NT2/D1 (cell line): ENCODE results near the gene C1orf159.
A peak's percentile ranks its signal among the peaks of the same experiment; 100 is the strongest.

Source experiments
- DNase-seq: peaks from one replicate; pipeline ENCODE4 v3.0.0-alpha.2; 2011; ENCODE audit warnings: low read depth, low spot score
- H3K27me3 ChIP-seq: 2 replicates; pipeline ENCODE4 v1.6.0; 2011; ENCODE audit warnings: mild to moderate bottlenecking; ENCODE audit not compliant: insufficient read length, insufficient read depth
- H3K36me3 ChIP-seq: 2 replicates; pipeline ENCODE4 v1.6.1; 2011; ENCODE audit warnings: mild to moderate bottlenecking, low read length, mixed read lengths; ENCODE audit not compliant: insufficient read depth, insufficient read length
- H3K4me1 ChIP-seq: 2 replicates; pipeline ENCODE4 v1.5.1; 2011; ENCODE audit not compliant: insufficient read depth, insufficient read length
- H3K4me3 ChIP-seq: 2 replicates; pipeline ENCODE4 v1.5.1; 2011; ENCODE audit warnings: low read depth; ENCODE audit not compliant: insufficient read length
- H3K9ac ChIP-seq: 2 replicates; pipeline ENCODE4 v1.6.0; 2011; ENCODE audit warnings: low read depth; ENCODE audit not compliant: insufficient read length
- H3K9me3 ChIP-seq: 2 replicates; pipeline ENCODE4 v1.5.1; 2011; ENCODE audit warnings: mild to moderate bottlenecking, low read length; ENCODE audit not compliant: insufficient read depth
- SUZ12 ChIP-seq: IDR thresholded peaks from 2 replicates; pipeline ENCODE4 v1.6.1; 2011; ENCODE audit not compliant: insufficient read length, insufficient read depth; ENCODE audit errors: extremely low read depth
- YY1 ChIP-seq: IDR thresholded peaks from 2 replicates; pipeline ENCODE4 v1.6.1; 2011; ENCODE audit not compliant: insufficient read length, insufficient read depth
- ZNF274 ChIP-seq: IDR thresholded peaks from 2 replicates; pipeline ENCODE4 v1.6.1; 2011; ENCODE audit warnings: mild to moderate bottlenecking, low read depth, low read length

Gene C1orf159

DNA sequence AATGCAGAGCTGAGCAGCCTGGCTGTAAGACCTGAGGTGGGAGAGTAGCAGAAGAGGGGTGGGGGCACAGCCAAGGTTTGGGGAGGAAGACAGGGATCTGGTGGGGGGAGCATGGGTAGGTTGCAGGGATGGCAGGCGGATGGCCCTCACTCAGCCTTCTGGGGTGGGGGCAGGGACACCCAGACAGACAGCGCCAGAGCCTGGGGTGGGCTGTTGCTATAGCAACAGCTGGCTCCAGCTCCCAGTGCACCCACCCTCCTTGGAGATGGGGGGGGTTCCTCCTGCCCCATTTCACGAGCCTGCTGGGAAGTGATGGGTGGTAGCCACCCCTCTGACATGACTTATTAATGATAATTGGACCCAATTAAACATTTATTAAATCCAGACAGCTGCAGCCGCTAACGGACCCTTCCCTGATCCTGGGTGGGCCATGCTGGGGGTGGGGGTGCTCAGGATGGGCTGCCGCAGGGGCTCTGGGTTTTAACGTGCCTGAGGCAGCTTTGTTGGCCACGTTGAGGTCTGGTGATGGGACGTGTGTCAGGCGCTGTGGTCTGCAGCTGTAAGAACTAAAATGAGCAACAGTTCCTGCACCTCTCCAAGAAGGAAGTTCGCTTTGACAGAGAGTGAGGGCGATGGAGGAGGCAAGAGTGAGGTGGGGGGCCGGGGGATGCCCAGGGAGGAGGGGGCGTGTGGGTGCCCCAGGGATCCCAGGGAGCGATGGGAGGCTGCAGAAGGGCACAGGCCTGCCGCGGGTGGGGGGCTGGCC is 76.6 kb downstream of the C1orf159 start:
- Histone ChIP-seq H3K4me3 (no peak overlapping the region), H3K27me3 (no peaks in the 10 kb centered on the region), H3K9me3 (no peaks in the 10 kb centered on the region), H3K9ac (no peak overlapping the region), H3K4me1 (peaks cover 16% of the 10 kb centered on the region), H3K36me3 (peaks cover 73% of the 10 kb centered on the region)
- DNase-seq, result no peak
- TF ChIP-seq ZNF274, result no peak
- TF ChIP-seq SUZ12, result no peak
- no peak for TF ChIP-seq YY1

GRCh38 chr1:1038694-1039093 is 77.2 kb downstream of the C1orf159 start:
- no peaks in the 10 kb centered on the region for H3K27me3 ChIP-seq
- DNase-seq, result no peak

GRCh38 chr1:1037366-1038327 is 78.2 kb downstream of the C1orf159 start:
- Histone ChIP-seq H3K4me3 (no peak overlapping the region), H3K9ac (peak overlapping the region; percentile 42), H3K4me1 (peaks cover 17% of the 10 kb centered on the region), H3K27me3 (no peaks in the 10 kb centered on the region), H3K9me3 (no peaks in the 10 kb centered on the region), H3K36me3 (peaks cover 58% of the 10 kb centered on the region)
- no peak for TF ChIP-seq SUZ12
- TF ChIP-seq YY1, result no peak
- no peak for TF ChIP-seq ZNF274
- DNase-seq, result no peak

More at GRCh38 chr1:1038694-1039093, 77.2 kb downstream of the C1orf159 start:
- TF ChIP-seq SUZ12 (no peak), YY1 (no peak)
- no peak overlapping the region for H3K4me3 ChIP-seq
- no peak overlapping the region for H3K9ac ChIP-seq
- H3K9me3 ChIP-seq, result no peaks in the 10 kb centered on the region
- peaks cover 69% of the 10 kb centered on the region for H3K36me3 ChIP-seq
- H3K4me1 ChIP-seq, result peaks cover 17% of the 10 kb centered on the region

- DNase-seq, result no peak
- Histone ChIP-seq H3K27me3 (no peaks in the 10 kb centered on the region), H3K4me3 (no peak overlapping the region), H3K36me3 (peaks cover 45% of the 10 kb centered on the region), H3K9me3 (no peaks in the 10 kb centered on the region), H3K4me1 (peaks cover 33% of the 10 kb centered on the region), H3K9ac (no peak overlapping the region)
- no peak for TF ChIP-seq SUZ12
- no peak for TF ChIP-seq ZNF274
- no peak for TF ChIP-seq YY1
These were observed 80.5 kb downstream of the C1orf159 start for GRCh38 chr1:1035291-1035943.

DNA sequence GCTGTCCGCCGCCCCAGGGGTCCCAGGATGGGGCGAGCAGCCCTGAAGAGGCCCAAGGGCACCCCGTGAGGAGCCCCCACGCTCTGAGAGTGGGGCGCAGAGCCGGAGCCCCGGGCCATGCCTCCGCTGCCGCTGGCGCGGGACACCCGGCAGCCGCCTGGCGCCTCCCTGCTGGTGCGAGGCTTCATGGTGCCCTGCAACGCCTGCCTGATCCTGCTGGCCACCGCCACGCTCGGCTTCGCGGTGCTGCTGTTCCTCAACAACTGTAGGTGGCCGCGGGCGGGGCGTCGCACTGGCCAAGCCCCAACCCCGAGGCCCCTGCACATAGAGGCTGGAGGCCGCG is 81.5 kb downstream of the C1orf159 start:
- Histone ChIP-seq H3K4me1 (peaks cover 34% of the 10 kb centered on the region), H3K9ac (peak overlapping the region; percentile 56)
- TF ChIP-seq SUZ12 (no peak), YY1 (no peak), ZNF274 (no peak)

DNA sequence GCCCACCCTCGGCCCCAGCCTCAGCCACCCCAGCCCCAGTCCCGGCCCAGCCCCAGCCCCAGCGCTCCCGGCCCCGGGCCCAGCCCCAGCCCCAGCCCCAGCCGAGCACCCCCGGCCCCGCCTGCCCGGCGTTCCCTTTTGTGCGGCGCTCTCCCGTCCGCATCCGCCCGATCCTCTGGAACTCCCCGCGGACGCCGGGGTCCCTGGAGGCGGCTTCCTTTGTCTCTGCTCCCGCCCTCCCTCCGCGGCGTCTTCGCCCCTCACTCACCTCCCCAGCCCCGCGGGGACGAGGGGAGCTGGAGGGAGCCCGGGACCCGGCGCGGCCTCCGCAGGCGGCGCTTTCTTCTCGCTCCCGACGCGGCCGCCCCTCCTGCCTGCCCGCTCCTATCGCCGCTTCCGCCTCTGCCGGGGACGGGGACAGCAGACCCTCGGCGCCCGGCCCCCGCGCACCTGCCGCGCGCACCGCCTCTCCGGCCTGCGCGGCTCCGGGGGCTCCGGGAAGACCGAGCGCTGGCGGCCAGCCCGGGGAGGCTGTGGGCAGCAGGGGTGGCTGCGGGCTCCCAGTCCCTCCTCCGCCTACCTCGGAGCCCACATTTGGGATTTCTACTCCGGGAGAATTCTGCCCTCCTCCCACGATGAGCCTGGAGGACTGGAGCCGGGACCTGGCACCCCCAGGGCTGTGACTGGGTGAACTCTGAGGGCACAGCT is 82.0 kb downstream of the C1orf159 start:
- Histone ChIP-seq H3K4me1 (peaks cover 31% of the 10 kb centered on the region), H3K4me3 (peak overlapping the region; percentile 28), H3K9ac (peak overlapping the region; percentile 56), H3K27me3 (no peaks in the 10 kb centered on the region), H3K9me3 (no peaks in the 10 kb centered on the region), H3K36me3 (peaks cover 45% of the 10 kb centered on the region)
- no peak for DNase-seq
- TF ChIP-seq ZNF274 (no peak), SUZ12 (no peak), YY1 (no peak)

More for the DNA sequence above, 81.5 kb downstream of the C1orf159 start:
- no peaks in the 10 kb centered on the region for H3K9me3 ChIP-seq
- no peak for DNase-seq
- no peaks in the 10 kb centered on the region for H3K27me3 ChIP-seq
- H3K4me3 ChIP-seq, result no peak overlapping the region
- peaks cover 45% of the 10 kb centered on the region for H3K36me3 ChIP-seq
